H9 (cell line): ENCODE measurements around the gene PLEK. TPM values are rescaled to one million over a fixed set of nuclear protein-coding genes. Genes with fewer than 3 reads are reported as not detected.

Experiments used
- DNase-seq: peaks from one replicate; pipeline ENCODE4 v3.0.0-alpha.2; 2017
- H2AFZ ChIP-seq: one replicate; pipeline ENCODE4 v1.6.1; 2013; ENCODE audit warnings: mild to moderate bottlenecking, low read length, control low read depth, moderate library complexity
- H2AK5ac ChIP-seq: 2 replicates; pipeline ENCODE4 v1.6.1; 2013; ENCODE audit warnings: low read length, control low read depth, mixed read lengths; ENCODE audit not compliant: insufficient read length
- H2BK120ac ChIP-seq: one replicate; pipeline ENCODE4 v1.6.1; 2013; ENCODE audit warnings: low read depth, mild to moderate bottlenecking, low read length, control low read depth, inconsistent platforms; ENCODE audit not compliant: poor library complexity, severe bottlenecking
- H2BK12ac ChIP-seq: 2 replicates; pipeline ENCODE4 v1.6.1; 2013; ENCODE audit warnings: low read length, control low read depth, mixed read lengths, low read depth; ENCODE audit not compliant: insufficient read length
- H2BK15ac ChIP-seq: 2 replicates; pipeline ENCODE4 v1.6.1; 2013; ENCODE audit warnings: low read depth, low read length, control low read depth
- H2BK20ac ChIP-seq: one replicate; pipeline ENCODE4 v1.6.1; 2013; ENCODE audit warnings: low read depth, mild to moderate bottlenecking, low read length, control low read depth, inconsistent platforms; ENCODE audit not compliant: poor library complexity, severe bottlenecking
- H2BK5ac ChIP-seq: 2 replicates; pipeline ENCODE4 v1.6.1; 2013; ENCODE audit warnings: low read length, control low read depth, mixed read lengths; ENCODE audit not compliant: insufficient read length
- H3K14ac ChIP-seq: 2 replicates; pipeline ENCODE4 v1.6.1; 2013; ENCODE audit warnings: low read length, control low read depth; ENCODE audit not compliant: insufficient read depth
- H3K18ac ChIP-seq: 2 replicates; pipeline ENCODE4 v1.6.1; 2013; ENCODE audit warnings: low read depth, mild to moderate bottlenecking, mixed read lengths, low read length, control low read depth; ENCODE audit not compliant: insufficient read length
- H3K23ac ChIP-seq: 2 replicates; pipeline ENCODE4 v1.6.1; 2013; ENCODE audit warnings: low read length, control low read depth, mixed read lengths, low read depth; ENCODE audit not compliant: insufficient read length
- H3K23me2 ChIP-seq: 2 replicates; pipeline ENCODE4 v1.6.1; 2013; ENCODE audit warnings: low read depth, mild to moderate bottlenecking, mixed read lengths, low read length, control low read depth; ENCODE audit not compliant: insufficient read length, poor library complexity, severe bottlenecking
- H3K27ac ChIP-seq: 2 replicates; pipeline ENCODE4 v1.5.1; 2013; ENCODE audit warnings: low read length, control low read depth, mixed read lengths, low read depth; ENCODE audit not compliant: insufficient read length
- H3K27me3 ChIP-seq: 2 replicates; pipeline ENCODE4 v1.6.1; 2013; ENCODE audit warnings: low read length, control low read depth, inconsistent platforms; ENCODE audit not compliant: insufficient read depth
- H3K4ac ChIP-seq: 2 replicates; pipeline ENCODE4 v1.6.1; 2013; ENCODE audit warnings: low read depth, mild to moderate bottlenecking, control low read depth, inconsistent platforms, low read length, moderate library complexity
- H3K4me1 ChIP-seq: 2 replicates; pipeline ENCODE4 v1.6.1; 2013; ENCODE audit warnings: low read length, control low read depth, inconsistent platforms; ENCODE audit not compliant: insufficient read depth
- H3K4me2 ChIP-seq: 2 replicates; pipeline ENCODE4 v1.6.1; 2013; ENCODE audit warnings: low read length, control low read depth, mixed read lengths; ENCODE audit not compliant: insufficient read length, insufficient read depth
- H3K56ac ChIP-seq: 2 replicates; pipeline ENCODE4 v1.6.1; 2013; ENCODE audit warnings: low read depth, mild to moderate bottlenecking, mixed read lengths, low read length, control low read depth; ENCODE audit not compliant: insufficient read length
- H3K79me1 ChIP-seq: 2 replicates; pipeline ENCODE4 v1.6.1; 2013; ENCODE audit warnings: low read depth, mild to moderate bottlenecking, moderate library complexity, low read length, control low read depth, inconsistent platforms; ENCODE audit not compliant: insufficient read depth, poor library complexity, severe bottlenecking
- H3K79me2 ChIP-seq: 2 replicates; pipeline ENCODE4 v1.6.1; 2013; ENCODE audit warnings: low read length, control low read depth, inconsistent platforms; ENCODE audit not compliant: insufficient read depth
- H3K9ac ChIP-seq: 2 replicates; pipeline ENCODE4 v1.6.1; 2013; ENCODE audit warnings: low read length, control low read depth, mixed read lengths; ENCODE audit not compliant: insufficient read length; ENCODE audit errors: extremely low read depth
- H3K9me3 ChIP-seq: one replicate; pipeline ENCODE4 v1.6.1; 2013; ENCODE audit warnings: low read depth, low read length, inconsistent platforms; ENCODE audit not compliant: control insufficient read depth
- H3T11ph ChIP-seq: one replicate; pipeline ENCODE4 v1.6.1; 2013; ENCODE audit warnings: mild to moderate bottlenecking, low read length, control low read depth, inconsistent platforms
- H4K20me1 ChIP-seq: one replicate; pipeline ENCODE4 v1.6.1; 2013; ENCODE audit not compliant: control insufficient read depth, insufficient read length, insufficient read depth
- H4K5ac ChIP-seq: 2 replicates; pipeline ENCODE4 v1.6.1; 2013; ENCODE audit warnings: low read depth, mild to moderate bottlenecking, mixed read lengths, low read length, control low read depth; ENCODE audit not compliant: insufficient read length
- H4K8ac ChIP-seq: replicated peaks from 2 replicates; pipeline ENCODE4 v1.6.1; 2013; ENCODE audit warnings: low read length, control low read depth, mixed read lengths, low read depth; ENCODE audit not compliant: insufficient read length
- H4K91ac ChIP-seq: 2 replicates; pipeline ENCODE4 v1.6.1; 2013; ENCODE audit warnings: low read depth, mild to moderate bottlenecking, moderate library complexity, mixed read lengths, low read length, control low read depth; ENCODE audit not compliant: insufficient read length
- H3K27ac Mint-ChIP-seq, 3 experiments: 2 replicates in 2 of 3; 3 replicates in 1 of 3; pipeline ENCODE4 v1.8.0; 2020 to 2021; ENCODE audit warnings: mixed read lengths in 3 of 3, mild to moderate bottlenecking in 1 of 3, moderate library complexity in 1 of 3
- H3K27me3 Mint-ChIP-seq: 2 replicates; pipeline ENCODE4 v1.8.0; 2021; ENCODE audit warnings: low read depth, mild to moderate bottlenecking, moderate library complexity, mixed read lengths
- H3K36me3 Mint-ChIP-seq, 3 experiments: 2 replicates in 2 of 3; 3 replicates in 1 of 3; pipeline ENCODE4 v1.8.0; 2020 to 2021; ENCODE audit warnings: low read depth in 3 of 3, mixed read lengths in 3 of 3; ENCODE audit not compliant: insufficient read depth in 1 of 3
- H3K4me1 Mint-ChIP-seq, 2 experiments: 2 replicates each; pipeline ENCODE4 v1.8.0; 2020; ENCODE audit warnings: mixed read lengths in 2 of 2
- H3K4me3 Mint-ChIP-seq, 2 experiments: 2 replicates in 1 of 2; 3 replicates in 1 of 2; pipeline ENCODE4 v1.8.0; 2020 to 2021; ENCODE audit warnings: mild to moderate bottlenecking in 2 of 2, mixed read lengths in 2 of 2, moderate library complexity in 1 of 2
- H3K9me3 Mint-ChIP-seq, 2 experiments: 2 replicates in 1 of 2; 3 replicates in 1 of 2; pipeline ENCODE4 v1.8.0; 2020; ENCODE audit warnings: mild to moderate bottlenecking in 2 of 2, mixed read lengths in 2 of 2, moderate library complexity in 1 of 2
- WGBS: extraction: QIAGEN DNeasy Blood & Tissue Kit; methylation state at CpG from one replicate; pipeline ENCODE4 v1.1.7; 2013; ENCODE audit warnings: missing lambda C conversion rate, low lambda C conversion rate, mixed read lengths; ENCODE audit not compliant: insufficient read length; ENCODE audit errors: extremely low coverage; 5-methylcytosine and 5-hydroxymethylcytosine counted together
- total RNA-seq: library from RNA; stranded (reverse); gene quantifications from 2 replicates; pipeline ENCODE4 v1.2.1, GENCODE V29; 2021
- TF ChIP-seq, protein P1 (sequence below): fragments of 200-600 bp; sonication (generic); conservative IDR thresholded peaks from 3 replicates; pipeline ENCODE4 v1.8.0; 2021; ENCODE audit warnings: antibody characterized with exemption, mild to moderate bottlenecking

PLEK gene
- total RNA-seq, 1 experiment from 2014 or later: not detected

DNA sequence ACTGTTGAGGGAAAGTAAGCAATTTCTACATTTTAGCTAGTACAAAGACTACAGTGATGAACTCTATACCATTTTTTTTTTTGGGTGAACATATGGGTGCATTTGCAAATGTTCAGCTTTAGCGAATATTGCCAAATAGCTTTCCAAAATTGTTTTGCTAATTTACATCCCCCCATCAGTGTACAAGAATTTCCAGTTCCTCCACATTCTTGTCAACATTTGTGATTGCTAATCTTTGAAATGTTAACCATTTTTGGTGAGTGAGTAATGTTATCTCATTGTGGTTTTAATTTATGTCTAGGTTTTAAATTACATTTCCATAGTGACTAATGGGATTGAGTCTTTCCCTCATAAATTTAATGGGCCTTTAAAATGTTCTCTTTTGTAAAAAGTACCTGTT is 28.9 kb upstream of the PLEK start:
- Histone ChIP-seq H3K4me2 (no peak overlapping the region), H2BK20ac (no peak overlapping the region), H2AK5ac (no peak overlapping the region), H2BK12ac (no peak overlapping the region), H3K27me3 (no peaks in the 10 kb centered on the region), H3T11ph (no peak overlapping the region), H3K79me2 (no peaks in the 10 kb centered on the region), H3K4me1 (no peaks in the 10 kb centered on the region), H3K79me1 (no peaks in the 10 kb centered on the region), H3K9me3 (no peaks in the 10 kb centered on the region), H3K23me2 (no peaks in the 10 kb centered on the region), H2BK15ac (no peak overlapping the region), H4K20me1 (no peaks in the 10 kb centered on the region), H2BK5ac (no peak overlapping the region), H4K8ac (no peak overlapping the region), H2BK120ac (no peak overlapping the region), H3K27ac (no peak overlapping the region), H3K18ac (no peak overlapping the region), H3K14ac (no peak overlapping the region), H2AFZ (no peak overlapping the region), H4K5ac (no peak overlapping the region), H3K9ac (no peak overlapping the region), H3K56ac (no peak overlapping the region), H4K91ac (no peak overlapping the region), H3K4ac (no peak overlapping the region), H3K23ac (no peak overlapping the region)
- DNase-seq: no peak
- no peaks in the 10 kb centered on the region for H3K36me3 Mint-ChIP-seq
- H3K27me3 Mint-ChIP-seq: no peaks in the 10 kb centered on the region
- TF ChIP-seq, protein P1, sequence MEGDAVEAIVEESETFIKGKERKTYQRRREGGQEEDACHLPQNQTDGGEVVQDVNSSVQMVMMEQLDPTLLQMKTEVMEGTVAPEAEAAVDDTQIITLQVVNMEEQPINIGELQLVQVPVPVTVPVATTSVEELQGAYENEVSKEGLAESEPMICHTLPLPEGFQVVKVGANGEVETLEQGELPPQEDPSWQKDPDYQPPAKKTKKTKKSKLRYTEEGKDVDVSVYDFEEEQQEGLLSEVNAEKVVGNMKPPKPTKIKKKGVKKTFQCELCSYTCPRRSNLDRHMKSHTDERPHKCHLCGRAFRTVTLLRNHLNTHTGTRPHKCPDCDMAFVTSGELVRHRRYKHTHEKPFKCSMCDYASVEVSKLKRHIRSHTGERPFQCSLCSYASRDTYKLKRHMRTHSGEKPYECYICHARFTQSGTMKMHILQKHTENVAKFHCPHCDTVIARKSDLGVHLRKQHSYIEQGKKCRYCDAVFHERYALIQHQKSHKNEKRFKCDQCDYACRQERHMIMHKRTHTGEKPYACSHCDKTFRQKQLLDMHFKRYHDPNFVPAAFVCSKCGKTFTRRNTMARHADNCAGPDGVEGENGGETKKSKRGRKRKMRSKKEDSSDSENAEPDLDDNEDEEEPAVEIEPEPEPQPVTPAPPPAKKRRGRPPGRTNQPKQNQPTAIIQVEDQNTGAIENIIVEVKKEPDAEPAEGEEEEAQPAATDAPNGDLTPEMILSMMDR: no peak
- H3K27ac Mint-ChIP-seq: no peak overlapping the region
- H3K4me1 Mint-ChIP-seq: peaks cover 5 to 12% of the 10 kb centered on the region in 2 experiments
- H3K9me3 Mint-ChIP-seq: no peaks in the 10 kb centered on the region
- WGBS: no CpG with 5 or more reads among the region's 1 CpG
- no peak overlapping the region for H3K4me3 Mint-ChIP-seq
